IMR-90 (cell line): Measurements from ENCODE around the gene ARAP1. TPM values are rescaled to one million over a fixed set of nuclear protein-coding genes. Genes with fewer than 3 reads are reported as not detected.

Source experiments
- ATAC-seq: fragments of 200-7000 bp; cut with Tn5 transposase; 2 replicates; pipeline ENCODE4 v1.9.1; 2020; ENCODE audit warnings: low read depth, mild to moderate bottlenecking, moderate library complexity
- BruUV-seq: library from RNA; stranded (reverse); fragments of 400-500 nt; replicated peaks from 2 replicates; lab custom pipeline; 2021; lab: Mats Ljungman, UMichigan
- CTCF ChIA-PET: fragments of 300-600 bp; formaldehyde crosslinking; extraction: SDS; loops from one replicate; lab custom pipeline; 2021; ENCODE audit warnings: antibody characterized with exemption; lab: Yijun Ruan, JAX
- POLR2A ChIA-PET: fragments of 300-600 bp; sonication (Branson Sonifier 250); formaldehyde crosslinking; loops from one replicate; lab custom pipeline; 2022; ENCODE audit warnings: antibody characterized with exemption; ENCODE audit not compliant: unreplicated experiment; lab: Charles Lee
- DNase-seq: peaks from one replicate; pipeline ENCODE4 v3.0.0; 2013
- H2AFZ ChIP-seq: replicated peaks from 2 replicates; pipeline ENCODE3; 2013; ENCODE audit warnings: low read length, mild to moderate bottlenecking; ENCODE audit not compliant: poor library complexity
- H2AK5ac ChIP-seq: 2 replicates; pipeline ENCODE4 v1.6.1; 2013; ENCODE audit warnings: low read depth, low read length, inconsistent platforms
- H2AK9ac ChIP-seq: replicated peaks from 2 replicates; pipeline ENCODE3; 2013; ENCODE audit warnings: mild to moderate bottlenecking, low read depth, low read length, moderate library complexity; ENCODE audit not compliant: poor library complexity
- H2BK120ac ChIP-seq: 2 replicates; pipeline ENCODE4 v1.6.1; 2013; ENCODE audit warnings: low read depth, low read length, inconsistent platforms
- H2BK15ac ChIP-seq: 3 replicates; pipeline ENCODE4 v1.6.1; 2013; ENCODE audit warnings: low read depth, low read length, inconsistent platforms
- H2BK20ac ChIP-seq: 2 replicates; pipeline ENCODE4 v1.6.1; 2013; ENCODE audit warnings: low read depth, mild to moderate bottlenecking, inconsistent platforms, low read length, moderate library complexity
- H2BK5ac ChIP-seq: 2 replicates; pipeline ENCODE4 v1.6.1; 2013; ENCODE audit warnings: mild to moderate bottlenecking, low read depth, low read length, inconsistent platforms; ENCODE audit not compliant: poor library complexity, severe bottlenecking
- H3K14ac ChIP-seq: replicated peaks from 2 replicates; pipeline ENCODE4 v1.6.1; 2013; ENCODE audit warnings: low read depth, low read length, inconsistent platforms
- H3K18ac ChIP-seq: 2 replicates; pipeline ENCODE4 v1.6.1; 2013; ENCODE audit warnings: low read depth, low read length, control low read depth
- H3K23ac ChIP-seq: 2 replicates; pipeline ENCODE4 v1.6.1; 2013; ENCODE audit warnings: low read depth, low read length, inconsistent platforms
- H3K27ac ChIP-seq: 2 replicates; pipeline ENCODE4 v1.5.1; 2013; ENCODE audit warnings: mild to moderate bottlenecking, control low read depth, low read length; ENCODE audit not compliant: insufficient read depth
- H3K27me3 ChIP-seq: 2 replicates; pipeline ENCODE4 v1.6.1; 2013; ENCODE audit warnings: low read length; ENCODE audit not compliant: control insufficient read depth, insufficient read depth
- H3K36me3 ChIP-seq: 2 replicates; pipeline ENCODE4 v1.6.1; 2013; ENCODE audit warnings: low read length, mixed read lengths; ENCODE audit not compliant: control insufficient read depth, insufficient read depth
- H3K4ac ChIP-seq: 2 replicates; pipeline ENCODE4 v1.6.1; 2013; ENCODE audit warnings: low read depth, low read length, inconsistent platforms
- H3K4me1 ChIP-seq: 2 replicates; pipeline ENCODE4 v1.6.1; 2013; ENCODE audit warnings: low read length, mixed read lengths; ENCODE audit not compliant: control insufficient read depth, insufficient read depth
- H3K4me2 ChIP-seq: 2 replicates; pipeline ENCODE4 v1.6.1; 2013; ENCODE audit warnings: low read depth, mild to moderate bottlenecking, control low read depth, low read length, moderate library complexity
- H3K4me3 ChIP-seq: 2 replicates; pipeline ENCODE4 v1.5.1; 2013; ENCODE audit warnings: low read depth, mild to moderate bottlenecking, control low read depth, low read length, moderate library complexity; ENCODE audit not compliant: insufficient read depth
- H3K56ac ChIP-seq: 2 replicates; pipeline ENCODE4 v1.6.1; 2013; ENCODE audit warnings: low read length, inconsistent platforms; ENCODE audit not compliant: insufficient read depth; ENCODE audit errors: extremely low read depth
- H3K79me1 ChIP-seq, 2 experiments: 2 replicates each; pipeline ENCODE4 v1.6.1; 2013; ENCODE audit warnings: low read length in 2 of 2, inconsistent platforms in 1 of 2, low read depth in 1 of 2
- H3K9ac ChIP-seq: 2 replicates; pipeline ENCODE4 v1.6.1; 2013; ENCODE audit warnings: low read depth, low read length, control low read depth
- H3K9me1 ChIP-seq: 2 replicates; pipeline ENCODE4 v1.6.1; 2013; ENCODE audit warnings: low read length, inconsistent platforms; ENCODE audit not compliant: insufficient read depth
- H3K9me3 ChIP-seq: 2 replicates; pipeline ENCODE4 v1.6.1; 2013; ENCODE audit warnings: low read length; ENCODE audit not compliant: control insufficient read depth, insufficient read depth
- H4K20me1 ChIP-seq: 2 replicates; pipeline ENCODE4 v1.6.1; 2013; ENCODE audit warnings: low read length, inconsistent platforms; ENCODE audit not compliant: insufficient read depth
- H4K5ac ChIP-seq: 2 replicates; pipeline ENCODE4 v1.6.1; 2013; ENCODE audit warnings: mild to moderate bottlenecking, low read depth, low read length, control low read depth
- H4K8ac ChIP-seq, 2 experiments: 2 replicates each; pipeline ENCODE4 v1.6.1; 2013; ENCODE audit warnings: low read depth in 2 of 2, low read length in 2 of 2, control low read depth in 1 of 2, inconsistent platforms in 1 of 2
- H4K91ac ChIP-seq: 2 replicates; pipeline ENCODE4 v1.6.1; 2013; ENCODE audit warnings: low read depth, low read length, inconsistent platforms; ENCODE audit not compliant: insufficient read depth
- BHLHE40 ChIP-seq: fragments of 150-350 bp; IDR thresholded peaks from 2 replicates; pipeline ENCODE4 v1.6.1; 2016; ENCODE audit warnings: mild to moderate bottlenecking, low read depth, low read length
- POLR2A ChIP-seq: IDR thresholded peaks from 2 replicates; pipeline ENCODE4 v1.6.1; 2012; ENCODE audit warnings: mild to moderate bottlenecking, low read depth, low read length
- SMC3 ChIP-seq: fragments of 150-350 bp; IDR thresholded peaks from 2 replicates; pipeline ENCODE4 v1.6.1; 2016; ENCODE audit warnings: low read depth, mild to moderate bottlenecking, antibody characterized with exemption, low read length, moderate library complexity
- WGBS, 2 experiments: methylation state at CpG; one replicate each; pipeline versions ENCODE4 v1.1.5 to v1.1.7; 2013; ENCODE audit warnings: missing lambda C conversion rate in 2 of 2; ENCODE audit not compliant: insufficient read length in 1 of 2; ENCODE audit errors: extremely low coverage in 2 of 2; 5-methylcytosine and 5-hydroxymethylcytosine counted together
- dilution Hi-C: fragments of 300-500 bp; cut with HindIII; formaldehyde crosslinking; loops from one replicate; pipeline ENCODE4 v1.14.3; 2018; ENCODE audit warnings: low sequenced_read_pairs; ENCODE audit not compliant: unreplicated experiment
- in situ Hi-C: fragments of 300-500 bp; cut with MboI; formaldehyde crosslinking; loops from 3 replicates; pipeline ENCODE4 v1.14.3; 2019; ENCODE audit warnings: low sequenced_read_pairs, inconsistent platforms, mixed read lengths
- intact Hi-C: fragments of 100-400 bp; cut with micrococcal nuclease; formaldehyde crosslinking; loops from 2 replicates; pipeline ENCODE4 v1.10.0; 2022
- polyA plus RNA-seq, 3 experiments: library from polyadenylated mRNA; depleted of rRNA; stranded (reverse); fragments of >200 nt; gene quantifications; 2 replicates each; pipeline ENCODE4 v1.2.3, GENCODE V29; 2012; ENCODE audit warnings: low replicate concordance in 1 of 3
- total RNA-seq: library from RNA; depleted of rRNA; stranded (reverse); fragments of >200 nt; gene quantifications from 2 replicates; pipeline ENCODE4 v1.2.3, GENCODE V29; 2012

Gene ARAP1
- total and polyA plus RNA-seq, 2 of the 4 experiments (the other 2 are of a cell fraction) = 37.6 to 63.1 TPM

DNA sequence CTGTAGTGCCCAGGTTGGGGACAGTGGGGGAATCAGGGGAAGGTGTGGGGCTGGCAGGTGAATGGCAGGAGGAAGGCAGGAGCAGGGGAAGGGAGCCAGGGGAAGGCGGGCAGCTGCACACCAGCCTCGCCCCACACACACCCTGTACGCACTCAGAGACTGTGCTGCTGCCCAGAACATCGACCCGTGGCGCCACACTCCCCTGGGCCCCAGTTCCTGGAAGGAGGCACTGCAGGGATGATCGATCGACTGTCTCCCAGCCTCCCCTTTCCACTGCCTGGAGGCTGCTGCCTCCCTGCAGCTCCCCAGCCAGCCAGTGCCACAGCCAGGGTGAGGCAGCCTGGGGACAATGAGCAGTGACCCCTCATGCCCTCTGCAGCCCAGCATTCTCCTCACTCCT, 97.2 kb downstream of the ARAP1 start:
- Histone ChIP-seq H4K91ac (no peak overlapping the region), H3K9ac (no peak overlapping the region), H4K20me1 (no peaks in the 10 kb centered on the region), H2AK9ac (no peak overlapping the region), H3K27ac (no peak overlapping the region), H2BK20ac (no peak overlapping the region), H4K8ac (no peak overlapping the region), H4K5ac (no peak overlapping the region), H2BK5ac (no peak overlapping the region), H3K14ac (no peak overlapping the region), H3K27me3 (peaks cover 92% of the 10 kb centered on the region), H3K9me1 (peaks cover 3% of the 10 kb centered on the region; the same call in 1 of the 2 replicates), H2AFZ (no peak overlapping the region), H3K79me1 (no peaks in the 10 kb centered on the region), H3K36me3 (no peaks in the 10 kb centered on the region), H3K4me1 (no peaks in the 10 kb centered on the region), H3K4me2 (no peak overlapping the region), H2BK120ac (no peak overlapping the region), H3K56ac (no peak overlapping the region), H3K23ac (no peak overlapping the region), H3K18ac (no peak overlapping the region), H3K4ac (no peak overlapping the region), H3K9me3 (no peaks in the 10 kb centered on the region), H2BK15ac (no peak overlapping the region), H2AK5ac (no peak overlapping the region), H3K4me3 (no peak overlapping the region)
- dilution Hi-C loops (no loop called here), in situ Hi-C loops (no loop called here), intact Hi-C loops (no loop called here)
- no TSS peak for BruUV-seq
- DNase-seq = no peak
- TF ChIP-seq POLR2A (no peak), BHLHE40 (no peak), SMC3 (no peak)
- no peak for ATAC-seq
- 70% methylated on average over 5 of the region's 8 CpGs; no CpG with 5 or more reads in 1 of the 2 experiments for WGBS, 2 experiments
- POLR2A ChIA-PET = no interaction called here
- CTCF ChIA-PET = no interaction called here
